Ovary (tissue), 9 donors: ENCODE measurements around the gene TPST1. TPM values are rescaled to one million over a fixed set of nuclear protein-coding genes. Genes with fewer than 3 reads are reported as not detected.

Experiments
- DNase-seq, 5 donors: peaks; one replicate each; pipeline ENCODE4 v3.0.0-alpha.2; 2019 to 2020
- H3K27ac ChIP-seq, 2 donors: fragments of 200-600 bp; one replicate each; pipeline versions ENCODE4 v1.5.1 to v1.8.0; 2019 to 2022
- H3K27me3 ChIP-seq: fragments of 200-600 bp; one replicate; pipeline ENCODE4 v1.8.0; 2022
- H3K36me3 ChIP-seq: fragments of 200-600 bp; sonication (generic); one replicate; pipeline ENCODE4 v1.5.1; 2019
- H3K4me1 ChIP-seq: one replicate; pipeline ENCODE4 v1.8.1; 2013; ENCODE audit warnings: mild to moderate bottlenecking, moderate library complexity; ENCODE audit not compliant: insufficient read depth
- H3K4me3 ChIP-seq: fragments of 200-600 bp; sonication (generic); one replicate; pipeline ENCODE4 v1.5.1; 2017
- H3K9me3 ChIP-seq, 2 donors: fragments of 200-600 bp in 1 of 2; sonication (generic) in 1 of 2; one replicate each; pipeline versions ENCODE4 v1.5.1 to v1.8.1; 2013 to 2019; ENCODE audit warnings: mild to moderate bottlenecking in 1 of 2, moderate library complexity in 1 of 2
- EP300 ChIP-seq: sonication (generic); formaldehyde crosslinking; IDR thresholded peaks from one replicate; pipeline ENCODE4 v1.6.1; 2017; ENCODE audit warnings: antibody characterized with exemption
- POLR2A ChIP-seq: fragments of 450-650 bp; IDR thresholded peaks from one replicate; pipeline ENCODE4 v1.6.1; 2017; ENCODE audit warnings: antibody characterized with exemption, mild to moderate bottlenecking, moderate library complexity
- WGBS, 3 donors: extraction: QIAGEN DNeasy Blood & Tissue Kit in 1 of 3; methylation state at CpG; one replicate each; pipeline versions ENCODE4 v1.1.5 to v1.1.7; 2013 to 2017; 5-methylcytosine and 5-hydroxymethylcytosine counted together
- intact Hi-C, 4 donors: fragments of 100-400 bp; cut with DNase I; formaldehyde crosslinking; loops; one replicate each; pipeline versions ENCODE4 v1.11.0 to v1.15.1; 2022 to 2023
- polyA plus RNA-seq, 2 donors: library from polyadenylated mRNA; stranded (reverse); fragments of 200-250 nt in 1 of 2; fragments of 350-450 nt in 1 of 2; fragmentation: Illumina TruSeq in 1 of 2; extraction: RNeasy Lipid Tissue Mini Kit (QIAGEN cat#74804) in 1 of 2; gene quantifications; one replicate each; pipeline ENCODE4 v1.2.3, GENCODE V29; 2013 to 2014
- total RNA-seq, 7 donors: library from RNA; depleted of rRNA in 2 of 7; stranded (reverse); fragments of >200 nt in 2 of 7; fragmentation: NEBNext Ultra II Directional in 3 of 7; extraction: Animal tissue kit (Norgen Biotek cat#: 25700) in 3 of 7; gene quantifications; one replicate each; pipeline versions ENCODE4 v1.1.0 to v1.2.4, GENCODE V29; 2016 to 2023
- TF ChIP-seq, protein P1 (sequence below), 3 donors: fragments of 450-650 bp in 2 of 3; fragments of 200-600 bp in 1 of 3; IDR thresholded peaks; one replicate each; pipeline versions ENCODE4 v1.5.1 to v1.8.0; 2016 to 2022; ENCODE audit warnings: antibody characterized with exemption in 3 of 3, mild to moderate bottlenecking in 1 of 3
- donor health status: DM: no; HTN: no; CAD: no; lungs with moderate emphysema.
- donor health status: DM: no; HTN: no; CAD: no.
- donor health status: Bipolar disorder and iron deficiency.
- donor health status: DM: yes; HTN: yes; CAD: no.
- donor health status: DM: no; HTN: no; CAD: no.
- donor health status: DM: yes; HTN: yes; CAD: no.

Gene TPST1
- total and polyA plus RNA-seq, 9 donors, result 18.9 to 42.6 (median 30.3) TPM

DNA sequence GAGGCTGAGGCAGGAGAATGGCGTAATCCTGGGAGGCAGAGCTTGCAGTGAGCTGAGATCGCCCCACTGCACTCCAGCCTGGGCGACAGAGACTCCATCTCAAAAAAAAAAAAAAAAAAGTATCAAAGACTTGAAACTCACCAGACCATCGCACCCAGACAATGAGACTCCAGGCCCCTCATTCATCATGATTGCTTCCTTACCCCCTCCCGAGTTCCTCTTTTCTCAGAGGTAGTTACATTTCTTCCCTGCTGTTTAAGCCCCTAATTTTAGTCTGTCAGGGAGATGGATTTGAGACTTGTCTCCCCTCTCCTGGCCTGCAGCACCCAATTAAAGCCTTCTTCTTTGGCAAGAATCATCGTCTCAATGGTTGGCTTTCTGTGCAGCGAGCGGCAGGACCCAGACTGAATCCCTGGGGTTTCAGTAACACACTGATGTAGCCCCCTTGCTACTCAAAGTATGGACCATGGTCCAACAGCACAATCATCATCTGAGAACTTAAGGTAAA lies 19.4 kb upstream of the TPST1 start:
- Histone ChIP-seq H3K9me3 (no peaks in the 10 kb centered on the region), H3K27me3 (no peaks in the 10 kb centered on the region), H3K4me1 (peaks cover 2% of the 10 kb centered on the region), H3K36me3 (no peaks in the 10 kb centered on the region), H3K4me3 (no peak overlapping the region), H3K27ac (no peak overlapping the region)
- no peak for DNase-seq
- intact Hi-C loops, result loop anchor here in 1 of 4 donors (2.0 kb wide), 1 partner anchor 33 kb away; no protein-coding TSS in a partner anchor
- TF ChIP-seq, protein P1, sequence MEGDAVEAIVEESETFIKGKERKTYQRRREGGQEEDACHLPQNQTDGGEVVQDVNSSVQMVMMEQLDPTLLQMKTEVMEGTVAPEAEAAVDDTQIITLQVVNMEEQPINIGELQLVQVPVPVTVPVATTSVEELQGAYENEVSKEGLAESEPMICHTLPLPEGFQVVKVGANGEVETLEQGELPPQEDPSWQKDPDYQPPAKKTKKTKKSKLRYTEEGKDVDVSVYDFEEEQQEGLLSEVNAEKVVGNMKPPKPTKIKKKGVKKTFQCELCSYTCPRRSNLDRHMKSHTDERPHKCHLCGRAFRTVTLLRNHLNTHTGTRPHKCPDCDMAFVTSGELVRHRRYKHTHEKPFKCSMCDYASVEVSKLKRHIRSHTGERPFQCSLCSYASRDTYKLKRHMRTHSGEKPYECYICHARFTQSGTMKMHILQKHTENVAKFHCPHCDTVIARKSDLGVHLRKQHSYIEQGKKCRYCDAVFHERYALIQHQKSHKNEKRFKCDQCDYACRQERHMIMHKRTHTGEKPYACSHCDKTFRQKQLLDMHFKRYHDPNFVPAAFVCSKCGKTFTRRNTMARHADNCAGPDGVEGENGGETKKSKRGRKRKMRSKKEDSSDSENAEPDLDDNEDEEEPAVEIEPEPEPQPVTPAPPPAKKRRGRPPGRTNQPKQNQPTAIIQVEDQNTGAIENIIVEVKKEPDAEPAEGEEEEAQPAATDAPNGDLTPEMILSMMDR (IDR thresholded peaks at IDR 0.05), result no peak
- no peak for TF ChIP-seq EP300
- TF ChIP-seq POLR2A, result no peak
- 93 to 97% (median 97%) methylated on average over 8 of the region's 8 CpGs for WGBS, 3 donors

DNA sequence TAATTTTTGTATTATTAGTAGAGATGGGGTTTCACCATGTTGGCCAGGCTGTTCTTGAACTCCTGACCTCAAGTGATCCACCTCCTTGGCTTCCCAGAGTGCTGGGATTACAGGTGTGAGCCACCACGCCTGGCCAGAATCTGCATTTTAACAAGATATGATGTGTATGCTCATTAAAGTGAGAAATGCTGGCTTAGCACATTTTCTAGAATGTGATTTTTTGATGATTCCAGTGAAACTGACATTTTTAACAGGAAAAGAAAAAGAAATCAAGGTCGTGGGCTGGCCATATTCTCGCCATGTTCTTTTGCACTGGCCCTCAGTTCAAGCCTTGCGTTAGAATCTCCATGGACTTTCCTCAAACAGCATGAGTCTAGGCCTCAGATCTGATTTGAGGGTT lies 18.1 kb upstream of the TPST1 start:
- no peak for TF ChIP-seq EP300
- no peak for TF ChIP-seq POLR2A
- TF ChIP-seq, protein P1 (IDR thresholded peaks at IDR 0.05), result no peak
- no peaks in the 10 kb centered on the region for H3K9me3 ChIP-seq
- no peaks in the 10 kb centered on the region for H3K36me3 ChIP-seq
- intact Hi-C loops, result loop anchor here in 1 of 4 donors (2.0 kb wide), 1 partner anchor 32 kb away; no protein-coding TSS in a partner anchor
- H3K4me1 ChIP-seq, result no peaks in the 10 kb centered on the region
- no peak for DNase-seq
- no peaks in the 10 kb centered on the region for H3K27me3 ChIP-seq
- no peak overlapping the region for H3K27ac ChIP-seq
- H3K4me3 ChIP-seq, result no peak overlapping the region
- 90 to 93% (median 93%) methylated on average over 4 of the region's 4 CpGs for WGBS, 3 donors

DNA sequence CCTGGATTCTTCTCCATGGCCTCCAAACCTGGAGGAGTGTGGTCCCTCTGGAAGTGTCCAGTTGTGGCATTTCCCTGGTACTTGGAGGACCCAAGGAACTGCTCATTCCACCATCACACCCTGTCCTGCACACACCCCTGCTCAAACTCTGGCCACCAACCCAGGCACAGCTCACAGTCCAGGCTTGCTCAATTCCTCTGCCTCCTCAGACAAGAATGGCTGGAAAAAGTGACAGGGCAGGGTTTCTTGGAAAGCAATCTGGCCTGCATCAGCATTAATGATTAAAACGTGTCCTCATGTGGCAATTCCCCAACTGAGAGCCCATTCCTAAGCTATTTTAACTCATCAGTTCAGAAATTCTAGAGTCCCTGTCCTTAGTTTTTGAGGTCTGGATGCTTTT lies 17.2 kb upstream of the TPST1 start:
- H3K4me3 ChIP-seq, result no peak overlapping the region
- DNase-seq, result no peak
- TF ChIP-seq, protein P1 (IDR thresholded peaks at IDR 0.05), result no peak
- no peak for TF ChIP-seq EP300
- no peak for TF ChIP-seq POLR2A
- H3K9me3 ChIP-seq, result no peaks in the 10 kb centered on the region
- H3K27me3 ChIP-seq, result no peaks in the 10 kb centered on the region
- H3K4me1 ChIP-seq, result no peaks in the 10 kb centered on the region
- WGBS, 3 donors, result 14 to 23% (median 20%) methylated on average over 1 of the region's 1 CpG
- H3K36me3 ChIP-seq, result no peaks in the 10 kb centered on the region
- intact Hi-C loops, result loop anchor here in 1 of 4 donors (2.0 kb wide), 1 partner anchor 31 kb away; no protein-coding TSS in a partner anchor
- H3K27ac ChIP-seq, result no peak overlapping the region

DNA sequence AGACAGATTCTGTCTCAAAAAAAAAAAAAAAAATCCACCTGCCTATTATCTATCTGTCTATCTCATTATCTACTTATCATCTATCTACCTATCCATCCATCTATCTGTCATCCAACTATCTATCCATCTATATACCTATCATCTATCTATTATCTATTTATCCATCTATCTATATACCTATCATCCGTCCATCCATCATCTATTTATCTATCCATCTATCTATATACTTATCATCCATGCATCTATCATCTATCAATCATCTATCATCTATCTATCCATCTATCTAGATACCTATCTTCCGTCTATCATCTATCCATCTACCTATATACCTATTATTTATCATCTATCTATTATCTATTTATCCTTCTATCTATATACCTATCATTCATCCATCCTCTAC lies 16.5 kb upstream of the TPST1 start:
- no peak for DNase-seq
- Histone ChIP-seq H3K9me3 (no peaks in the 10 kb centered on the region), H3K27me3 (no peaks in the 10 kb centered on the region), H3K27ac (no peak overlapping the region), H3K4me1 (no peaks in the 10 kb centered on the region), H3K4me3 (no peak overlapping the region), H3K36me3 (no peaks in the 10 kb centered on the region)
- no peak for TF ChIP-seq EP300
- TF ChIP-seq POLR2A, result no peak
- TF ChIP-seq, protein P1 (IDR thresholded peaks at IDR 0.05), result no peak
- WGBS, 3 donors, result 88 to 93% (median 90%) methylated on average over 2 of the region's 2 CpGs
- intact Hi-C loops, result no loop called here
